Heart left ventricle (tissue), 13 donors: ENCODE results near the gene TRIM15.

Source experiments
- CTCF ChIP-seq, 12 donors: fragments of 200-600 bp; sonication (generic) in 4 of 12; IDR thresholded peaks; one replicate each; pipeline versions ENCODE4 v1.5.0 to v1.8.0; 2018 to 2022; ENCODE audit warnings: antibody characterized with exemption in 12 of 12, mild to moderate bottlenecking in 5 of 12
- POLR2A ChIP-seq, 2 donors: fragments of 450-650 bp; IDR thresholded peaks; one replicate each; pipeline ENCODE4 v1.6.1; 2017; ENCODE audit warnings: antibody characterized with exemption in 2 of 2, mild to moderate bottlenecking in 2 of 2, moderate library complexity in 2 of 2
- donor health status: ischemic (EF 13 %, LVEDD 7.1; RV severe dilation, severe dysfunction).
- donor health status: DM: no; HTN: yes; CAD: no.
- donor health status: DM: no; HTN: no; CAD: no.
- donor health status: ischemic (EF 25% LVEDD 6.9; RV normal size, moderate dysfunction).
- donor health status: ischemic (EF 25% LVEDD 5.7; RV mildly dilated, moderate dysfunction).
- donor health status: ischemic (EF 35%, LVEDD 5.7; RV mildly dilated, moderate dysfunction).
- donor health status: nonischemic (EF 11% LVEDD 7.7; RV severe dilation, severe dysfunction).
- donor health status: DM: yes; HTN: yes; CAD: no.
- donor health status: PGD.
- donor health status: ischemic (EF 29% LVEDD 5.4; RV normal size, mild dysfunction).
- donor health status: nonischemic (EF 23%, LVEDD 6.1; RV moderate dilation, normal function).

- no peak for TF ChIP-seq CTCF (IDR thresholded peaks at IDR 0.05)
- TF ChIP-seq POLR2A (IDR thresholded peaks at IDR 0.05) = no peak
Observed at GRCh38 chr6:30206152-30206551, 42.8 kb downstream of the TRIM15 start.
